KMS-11 (cell line): ENCODE results near the gene CACNA1I.

ENCODE experiments used
- H2AFZ ChIP-seq: fragments of 200-600 bp; sonication (generic); 2 replicates; pipeline ENCODE4 v1.6.1; 2016; ENCODE audit warnings: antibody characterized with exemption, mixed run types, low read depth
- H3K27ac ChIP-seq: fragments of 200-600 bp; sonication (generic); 2 replicates; pipeline ENCODE4 v1.6.1; 2016; ENCODE audit warnings: mild to moderate bottlenecking, mixed run types
- H3K27me3 ChIP-seq: fragments of 200-600 bp; sonication (generic); 2 replicates; pipeline ENCODE4 v1.6.1; 2017; ENCODE audit warnings: mild to moderate bottlenecking, low read depth, mixed run types, moderate library complexity; ENCODE audit not compliant: insufficient read depth
- H3K36me3 ChIP-seq: fragments of 200-600 bp; sonication (generic); 2 replicates; pipeline ENCODE4 v1.6.1; 2017; ENCODE audit warnings: mild to moderate bottlenecking, mixed run types; ENCODE audit not compliant: insufficient read depth
- H3K4me1 ChIP-seq: fragments of 200-600 bp; sonication (generic); 2 replicates; pipeline ENCODE4 v1.6.1; 2016; ENCODE audit warnings: mild to moderate bottlenecking, low read depth, mixed run types; ENCODE audit not compliant: poor library complexity, severe bottlenecking
- H3K4me2 ChIP-seq: fragments of 200-600 bp; sonication (generic); 2 replicates; pipeline ENCODE4 v1.7.0; 2016; ENCODE audit warnings: mild to moderate bottlenecking, mixed run types
- H3K4me3 ChIP-seq: fragments of 200-600 bp; sonication (generic); IDR thresholded peaks from 2 replicates; pipeline ENCODE4 v1.6.1; 2017; ENCODE audit warnings: low read depth, low read length, mixed read lengths; ENCODE audit not compliant: insufficient read depth
- H3K79me2 ChIP-seq: fragments of 200-600 bp; sonication (generic); 2 replicates; pipeline ENCODE4 v1.6.1; 2016; ENCODE audit warnings: low read depth, mixed run types; ENCODE audit not compliant: insufficient read depth
- H3K9ac ChIP-seq: fragments of 200-600 bp; sonication (generic); 2 replicates; pipeline ENCODE4 v1.6.1; 2016; ENCODE audit warnings: mild to moderate bottlenecking, mixed run types
- H4K20me1 ChIP-seq: fragments of 200-600 bp; sonication (generic); 2 replicates; pipeline ENCODE4 v1.6.1; 2016; ENCODE audit warnings: mild to moderate bottlenecking, mixed run types; ENCODE audit not compliant: insufficient read depth
- TF ChIP-seq, protein P1 (sequence below): fragments of 200-600 bp; sonication (generic); conservative IDR thresholded peaks from 2 replicates; pipeline ENCODE4 v1.6.1; 2017; ENCODE audit warnings: low read depth, mild to moderate bottlenecking, antibody characterized with exemption, low read length, moderate library complexity, mixed read lengths

The CACNA1I gene

DNA sequence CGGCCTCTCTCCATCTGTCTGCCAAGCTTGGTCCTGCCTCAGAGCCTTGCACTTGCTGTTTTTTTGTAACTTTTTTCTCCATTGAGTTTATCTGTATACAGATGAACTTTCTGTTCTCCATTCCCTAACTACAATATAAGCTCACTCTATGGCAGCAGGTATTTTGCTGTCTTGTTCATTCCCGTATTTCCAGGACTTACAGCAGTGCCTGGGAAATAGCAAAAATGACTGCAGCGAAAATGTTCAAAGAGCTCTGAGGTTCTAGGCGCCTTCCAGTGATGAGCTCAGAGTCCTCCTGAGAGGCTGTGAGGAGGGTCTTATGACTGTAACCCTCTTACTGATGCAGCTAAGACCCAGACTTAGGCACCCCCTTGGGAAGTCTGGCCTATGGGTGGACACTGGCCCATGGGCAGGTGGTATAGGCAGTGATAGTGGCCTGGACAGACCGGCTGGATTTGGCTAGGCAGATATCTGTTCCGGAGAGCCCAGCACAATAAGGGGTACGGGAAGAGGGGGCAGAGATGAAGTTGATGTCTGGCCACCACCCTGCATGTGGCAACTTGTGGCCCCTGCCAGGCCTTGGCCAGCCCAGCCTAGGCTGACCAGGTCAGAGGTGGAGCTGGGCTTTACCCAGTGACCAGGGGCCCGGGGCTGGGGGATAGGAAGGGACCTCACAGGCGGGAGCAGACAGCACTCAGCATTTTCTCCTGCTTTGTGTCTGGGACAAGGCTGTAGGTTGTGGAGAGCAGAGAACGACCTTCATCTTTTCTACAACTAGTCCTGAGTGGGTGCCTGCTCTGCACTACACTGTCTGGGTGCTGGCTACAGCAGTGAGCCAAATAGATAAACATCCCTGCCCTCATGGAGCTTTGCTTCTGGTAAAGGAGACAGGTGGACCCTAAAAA lies 45.5 kb upstream of the CACNA1I start:
- peaks cover 30% of the 10 kb centered on the region for H3K4me1 ChIP-seq
- peaks cover 11% of the 10 kb centered on the region; the same call in 1 of the 2 replicates for H3K36me3 ChIP-seq
- H3K4me3 ChIP-seq, result no peak overlapping the region
- no peak overlapping the region for H3K9ac ChIP-seq
- TF ChIP-seq, protein P1, sequence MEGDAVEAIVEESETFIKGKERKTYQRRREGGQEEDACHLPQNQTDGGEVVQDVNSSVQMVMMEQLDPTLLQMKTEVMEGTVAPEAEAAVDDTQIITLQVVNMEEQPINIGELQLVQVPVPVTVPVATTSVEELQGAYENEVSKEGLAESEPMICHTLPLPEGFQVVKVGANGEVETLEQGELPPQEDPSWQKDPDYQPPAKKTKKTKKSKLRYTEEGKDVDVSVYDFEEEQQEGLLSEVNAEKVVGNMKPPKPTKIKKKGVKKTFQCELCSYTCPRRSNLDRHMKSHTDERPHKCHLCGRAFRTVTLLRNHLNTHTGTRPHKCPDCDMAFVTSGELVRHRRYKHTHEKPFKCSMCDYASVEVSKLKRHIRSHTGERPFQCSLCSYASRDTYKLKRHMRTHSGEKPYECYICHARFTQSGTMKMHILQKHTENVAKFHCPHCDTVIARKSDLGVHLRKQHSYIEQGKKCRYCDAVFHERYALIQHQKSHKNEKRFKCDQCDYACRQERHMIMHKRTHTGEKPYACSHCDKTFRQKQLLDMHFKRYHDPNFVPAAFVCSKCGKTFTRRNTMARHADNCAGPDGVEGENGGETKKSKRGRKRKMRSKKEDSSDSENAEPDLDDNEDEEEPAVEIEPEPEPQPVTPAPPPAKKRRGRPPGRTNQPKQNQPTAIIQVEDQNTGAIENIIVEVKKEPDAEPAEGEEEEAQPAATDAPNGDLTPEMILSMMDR, result no peak
- peak overlapping the region; percentile 18; the same call in 1 of the 2 replicates for H3K27ac ChIP-seq
- no peak overlapping the region for H3K4me2 ChIP-seq
- peaks cover 34% of the 10 kb centered on the region for H3K79me2 ChIP-seq
- no peaks in the 10 kb centered on the region for H3K27me3 ChIP-seq
- no peak overlapping the region for H2AFZ ChIP-seq
- peaks cover 22% of the 10 kb centered on the region for H4K20me1 ChIP-seq

DNA sequence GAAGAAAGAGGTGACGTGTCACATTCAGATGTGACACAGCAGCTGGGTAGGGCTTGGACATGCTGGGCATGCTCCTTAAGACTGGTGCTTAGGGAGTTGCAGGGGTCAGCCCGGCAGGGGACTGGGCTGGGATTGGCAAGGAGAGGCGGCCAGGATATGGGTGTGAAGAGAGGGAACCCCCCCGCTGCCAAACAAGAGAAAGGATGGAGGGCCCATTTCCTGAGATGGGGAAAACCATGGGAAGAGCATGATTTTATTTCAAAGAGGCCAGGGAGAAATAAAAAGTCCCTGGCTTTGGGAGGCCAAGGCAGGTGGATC lies 44.9 kb upstream of the CACNA1I start:
- TF ChIP-seq, protein P1, result no peak
- Histone ChIP-seq H3K79me2 (peaks cover 30% of the 10 kb centered on the region), H4K20me1 (peaks cover 22% of the 10 kb centered on the region), H3K9ac (no peak overlapping the region), H3K4me3 (no peak overlapping the region), H3K27ac (no peak overlapping the region; the same call in 1 of the 2 replicates), H3K4me2 (no peak overlapping the region), H3K36me3 (peaks cover 11% of the 10 kb centered on the region; the same call in 1 of the 2 replicates), H3K4me1 (peaks cover 36% of the 10 kb centered on the region), H3K27me3 (no peaks in the 10 kb centered on the region), H2AFZ (no peak overlapping the region)

DNA sequence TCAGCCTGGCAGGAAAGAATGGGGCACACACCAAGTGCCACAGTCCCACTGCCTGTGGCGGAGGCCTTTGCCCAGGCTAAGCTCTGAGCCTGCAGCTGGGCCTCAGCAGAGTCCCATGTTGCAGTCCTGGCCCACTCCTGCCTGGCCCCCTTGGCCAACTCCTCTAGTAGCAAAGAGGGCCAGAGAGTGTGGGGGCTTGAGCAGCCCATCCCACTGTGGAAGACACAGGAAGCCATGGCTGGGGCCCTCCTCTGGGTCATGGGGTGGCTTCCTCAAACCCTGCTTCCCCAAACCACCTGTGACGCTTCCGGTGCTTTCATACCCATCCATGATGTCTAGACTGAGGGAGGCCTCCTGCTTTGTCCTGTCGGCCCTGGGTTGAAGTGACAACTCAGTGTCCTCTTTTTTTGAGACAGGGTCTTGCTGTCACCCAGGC lies 43.8 kb upstream of the CACNA1I start:
- H4K20me1 ChIP-seq, result peaks cover 14% of the 10 kb centered on the region
- TF ChIP-seq, protein P1, result no peak

DNA sequence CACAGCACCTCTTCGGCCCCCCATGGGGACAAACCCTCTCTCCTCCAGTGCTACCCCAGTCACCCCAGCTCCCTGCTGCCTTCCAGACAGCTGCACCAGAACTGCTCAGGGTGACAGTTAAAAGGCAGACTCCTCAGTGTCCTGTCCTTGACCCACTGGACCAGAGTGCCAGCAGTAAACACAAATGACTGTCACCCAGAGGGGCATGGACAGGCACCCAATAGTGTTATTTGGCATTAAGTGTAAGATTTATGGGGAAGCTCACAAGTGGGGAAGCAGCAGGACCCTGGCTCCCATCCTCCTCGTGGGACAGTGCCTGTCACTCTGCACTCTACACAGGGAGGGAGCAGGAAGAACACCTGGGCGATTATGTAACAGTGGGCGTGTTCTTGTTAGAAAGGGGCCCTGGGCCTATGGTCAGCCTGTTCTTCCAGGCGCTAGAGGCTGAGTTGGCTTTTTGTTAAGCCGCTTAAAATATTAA lies 43.0 kb upstream of the CACNA1I start:
- Histone ChIP-seq H3K4me3 (no peak overlapping the region), H3K9ac (no peak overlapping the region), H4K20me1 (peaks cover 6% of the 10 kb centered on the region), H3K79me2 (peaks cover 27% of the 10 kb centered on the region; the same call in 1 of the 2 replicates), H2AFZ (no peak overlapping the region), H3K36me3 (no peaks in the 10 kb centered on the region), H3K4me2 (no peak overlapping the region), H3K4me1 (peaks cover 42% of the 10 kb centered on the region), H3K27ac (no peak overlapping the region; the same call in 1 of the 2 replicates), H3K27me3 (no peaks in the 10 kb centered on the region)
- TF ChIP-seq, protein P1, result no peak

More for the DNA sequence above, 43.8 kb upstream of the CACNA1I start:
- no peaks in the 10 kb centered on the region for H3K27me3 ChIP-seq
- 0 out of 2 replicates have a peak, but pooled peaks cover 4% of the 10 kb centered on the region for H3K36me3 ChIP-seq
- H3K4me1 ChIP-seq, result peaks cover 44% of the 10 kb centered on the region
- H3K4me2 ChIP-seq, result no peak overlapping the region
- H3K79me2 ChIP-seq, result peaks cover 29% of the 10 kb centered on the region
- H3K9ac ChIP-seq, result no peak overlapping the region
- no peak overlapping the region; the same call in 1 of the 2 replicates for H3K27ac ChIP-seq
- H3K4me3 ChIP-seq, result no peak overlapping the region
- H2AFZ ChIP-seq, result no peak overlapping the region
